Tibial nerve (tissue), 4 donors: ENCODE data around the gene OPCML. TPM values are rescaled to one million over a fixed set of nuclear protein-coding genes. Genes with fewer than 3 reads are reported as not detected.

Source experiments
- DNase-seq, 2 donors: peaks; one replicate each; pipeline ENCODE4 v3.0.0-alpha.2; 2019; ENCODE audit warnings: low spot score in 2 of 2
- H3K27ac ChIP-seq, 4 donors: fragments of 200-600 bp; sonication (generic) in 3 of 4; one replicate each; pipeline ENCODE4 v1.5.1; 2017 to 2019; ENCODE audit warnings: mild to moderate bottlenecking in 1 of 4
- H3K27me3 ChIP-seq, 2 donors: fragments of 200-600 bp; sonication (generic) in 1 of 2; one replicate each; pipeline versions ENCODE4 v1.5.1 to v1.6.0; 2017 to 2019
- H3K36me3 ChIP-seq, 3 donors: fragments of 200-600 bp; sonication (generic); one replicate each; pipeline ENCODE4 v1.5.1; 2018 to 2019
- H3K4me1 ChIP-seq, 4 donors: fragments of 200-600 bp; sonication (generic) in 3 of 4; one replicate each; pipeline ENCODE4 v1.5.1; 2017 to 2019
- H3K4me3 ChIP-seq, 4 donors: fragments of 200-600 bp; sonication (generic) in 3 of 4; one replicate each; pipeline ENCODE4 v1.5.1; 2017 to 2019; ENCODE audit warnings: mild to moderate bottlenecking in 1 of 4, moderate library complexity in 1 of 4
- H3K9me3 ChIP-seq, 4 donors: fragments of 200-600 bp; sonication (generic) in 3 of 4; one replicate each; pipeline ENCODE4 v1.5.1; 2017 to 2019
- EP300 ChIP-seq, 2 donors: sonication (generic); formaldehyde crosslinking; IDR thresholded peaks; one replicate each; pipeline ENCODE4 v1.6.1; 2017; ENCODE audit warnings: antibody characterized with exemption in 2 of 2, mild to moderate bottlenecking in 1 of 2
- POLR2A ChIP-seq, 2 donors: fragments of 450-650 bp; IDR thresholded peaks; one replicate each; pipeline ENCODE4 v1.6.1; 2017; ENCODE audit warnings: antibody characterized with exemption in 2 of 2, mild to moderate bottlenecking in 2 of 2, moderate library complexity in 2 of 2
- WGBS, 2 donors: methylation state at CpG; one replicate each; pipeline ENCODE4 v1.1.5; 2018; 5-methylcytosine and 5-hydroxymethylcytosine counted together
- total RNA-seq, 4 donors: library from RNA; depleted of rRNA; stranded (reverse); fragments of >200 nt; gene quantifications; one replicate each; pipeline ENCODE4 v1.1.0, GENCODE V29; 2016
- TF ChIP-seq, protein P1 (sequence below), 5 experiments: fragments of 200-600 bp in 3 of 5; fragments of 450-650 bp in 2 of 5; sonication (generic) in 3 of 5; IDR thresholded peaks; one replicate each; pipeline ENCODE4 v1.5.1; 2016 to 2019; ENCODE audit warnings: antibody characterized with exemption in 5 of 5, mild to moderate bottlenecking in 3 of 5, moderate library complexity in 2 of 5

The OPCML gene
- total RNA-seq, 4 donors from 2014 or later = 1.0 to 10.8 (median 1.9) TPM

DNA sequence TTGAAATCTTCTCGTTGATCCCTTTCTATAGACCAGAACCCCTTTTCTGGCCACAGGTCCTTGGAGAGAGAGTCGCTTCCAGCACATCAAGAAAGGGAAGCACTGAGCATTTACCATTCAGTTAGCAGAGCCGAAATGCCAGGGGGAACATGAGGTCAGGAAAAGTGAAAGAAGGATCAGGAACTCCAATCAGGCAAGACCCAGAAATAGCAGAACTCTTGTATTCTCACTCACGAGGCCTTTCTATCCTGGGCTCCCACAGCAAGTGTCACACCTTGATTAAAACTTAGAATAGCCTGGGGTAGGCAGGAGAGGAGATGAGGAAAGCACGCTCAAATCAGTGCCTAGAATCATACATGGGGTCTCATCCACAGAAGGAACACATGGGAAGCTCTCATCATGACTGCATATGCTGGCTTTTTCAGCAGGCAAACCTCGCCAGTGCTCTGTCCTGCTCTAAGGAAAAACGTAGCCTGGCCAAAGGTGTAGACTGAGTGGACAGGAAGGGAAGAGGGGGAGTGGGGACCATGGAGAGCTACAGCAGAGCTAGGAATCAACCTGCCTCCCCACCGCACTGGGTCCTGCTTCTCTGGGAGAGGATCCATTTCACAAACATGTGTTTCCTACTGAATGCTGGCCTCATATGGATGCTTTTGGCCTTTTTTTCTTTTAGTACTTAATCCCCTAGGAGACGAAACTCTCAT, 40.5 kb downstream of the OPCML start:
- Histone ChIP-seq H3K9me3 (no peaks in the 10 kb centered on the region), H3K4me3 (no peak overlapping the region), H3K4me1 (no peaks in the 10 kb centered on the region), H3K27ac (no peak overlapping the region), H3K27me3 (no peaks in the 10 kb centered on the region), H3K36me3 (no peaks in the 10 kb centered on the region)
- TF ChIP-seq EP300 (IDR thresholded peaks at IDR 0.05) = no peak
- TF ChIP-seq, protein P1, sequence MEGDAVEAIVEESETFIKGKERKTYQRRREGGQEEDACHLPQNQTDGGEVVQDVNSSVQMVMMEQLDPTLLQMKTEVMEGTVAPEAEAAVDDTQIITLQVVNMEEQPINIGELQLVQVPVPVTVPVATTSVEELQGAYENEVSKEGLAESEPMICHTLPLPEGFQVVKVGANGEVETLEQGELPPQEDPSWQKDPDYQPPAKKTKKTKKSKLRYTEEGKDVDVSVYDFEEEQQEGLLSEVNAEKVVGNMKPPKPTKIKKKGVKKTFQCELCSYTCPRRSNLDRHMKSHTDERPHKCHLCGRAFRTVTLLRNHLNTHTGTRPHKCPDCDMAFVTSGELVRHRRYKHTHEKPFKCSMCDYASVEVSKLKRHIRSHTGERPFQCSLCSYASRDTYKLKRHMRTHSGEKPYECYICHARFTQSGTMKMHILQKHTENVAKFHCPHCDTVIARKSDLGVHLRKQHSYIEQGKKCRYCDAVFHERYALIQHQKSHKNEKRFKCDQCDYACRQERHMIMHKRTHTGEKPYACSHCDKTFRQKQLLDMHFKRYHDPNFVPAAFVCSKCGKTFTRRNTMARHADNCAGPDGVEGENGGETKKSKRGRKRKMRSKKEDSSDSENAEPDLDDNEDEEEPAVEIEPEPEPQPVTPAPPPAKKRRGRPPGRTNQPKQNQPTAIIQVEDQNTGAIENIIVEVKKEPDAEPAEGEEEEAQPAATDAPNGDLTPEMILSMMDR (IDR thresholded peaks at IDR 0.05) = no peak
- no peak for TF ChIP-seq POLR2A (IDR thresholded peaks at IDR 0.05)
- no peak for DNase-seq
- 53 to 57% methylated on average over 9 of the region's 9 CpGs for WGBS, 2 donors

DNA sequence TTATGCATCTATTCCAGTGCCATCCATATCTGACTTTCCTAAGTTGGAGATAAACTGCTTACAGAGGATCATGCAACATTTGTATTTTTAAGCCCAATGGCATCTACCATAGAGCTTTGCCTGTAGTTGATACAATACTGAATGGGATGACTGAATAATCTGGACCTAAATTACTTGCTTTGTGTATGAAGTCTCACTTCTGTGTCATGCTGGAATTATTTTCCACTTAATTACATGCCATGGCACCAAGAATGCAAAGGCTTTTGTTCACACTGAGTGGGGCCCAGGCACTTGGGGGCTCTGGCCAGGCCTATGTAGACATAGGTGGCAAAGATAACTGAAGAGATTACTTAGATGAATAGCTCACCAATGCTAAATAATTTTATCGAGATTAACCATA, 51.6 kb downstream of the OPCML start:
- H3K36me3 ChIP-seq = no peaks in the 10 kb centered on the region
- WGBS, 2 donors = 42 to 67% methylated on average over 1 of the region's 1 CpG
- no peaks in the 10 kb centered on the region for H3K27me3 ChIP-seq
- no peaks in the 10 kb centered on the region for H3K9me3 ChIP-seq
- no peaks in the 10 kb centered on the region for H3K4me1 ChIP-seq
- H3K27ac ChIP-seq = no peak overlapping the region
- H3K4me3 ChIP-seq = no peak overlapping the region
- no peak for DNase-seq
- TF ChIP-seq, protein P1 (IDR thresholded peaks at IDR 0.05) = no peak
- no peak for TF ChIP-seq POLR2A (IDR thresholded peaks at IDR 0.05)
- no peak for TF ChIP-seq EP300 (IDR thresholded peaks at IDR 0.05)

- no peak for DNase-seq
- H3K27me3 ChIP-seq = no peaks in the 10 kb centered on the region
- 90 to 91% methylated on average over 2 of the region's 2 CpGs for WGBS, 2 donors
These were observed 53.1 kb downstream of the OPCML start for GRCh38 chr11:133479209-133479608.

GRCh38 chr11:133477251-133477625, 55.1 kb downstream of the OPCML start:
- no peak overlapping the region for H3K27ac ChIP-seq
- no peak overlapping the region for H3K4me3 ChIP-seq
- no peaks in the 10 kb centered on the region for H3K36me3 ChIP-seq
- no peaks in the 10 kb centered on the region for H3K27me3 ChIP-seq
- no peaks in the 10 kb centered on the region for H3K4me1 ChIP-seq
- H3K9me3 ChIP-seq = no peaks in the 10 kb centered on the region
- TF ChIP-seq POLR2A (IDR thresholded peaks at IDR 0.05) (no peak), EP300 (IDR thresholded peaks at IDR 0.05) (no peak)
- TF ChIP-seq, protein P1 (IDR thresholded peaks at IDR 0.05) = no peak
- 69 to 72% methylated on average over 4 of the region's 4 CpGs for WGBS, 2 donors
- DNase-seq = no peak

More at GRCh38 chr11:133479209-133479608, 53.1 kb downstream of the OPCML start:
- Histone ChIP-seq H3K4me3 (no peak overlapping the region), H3K4me1 (no peaks in the 10 kb centered on the region), H3K9me3 (no peaks in the 10 kb centered on the region), H3K36me3 (no peaks in the 10 kb centered on the region), H3K27ac (no peak overlapping the region)
- no peak for TF ChIP-seq EP300 (IDR thresholded peaks at IDR 0.05)
- no peak for TF ChIP-seq POLR2A (IDR thresholded peaks at IDR 0.05)
- TF ChIP-seq, protein P1 (IDR thresholded peaks at IDR 0.05) = no peak

DNA sequence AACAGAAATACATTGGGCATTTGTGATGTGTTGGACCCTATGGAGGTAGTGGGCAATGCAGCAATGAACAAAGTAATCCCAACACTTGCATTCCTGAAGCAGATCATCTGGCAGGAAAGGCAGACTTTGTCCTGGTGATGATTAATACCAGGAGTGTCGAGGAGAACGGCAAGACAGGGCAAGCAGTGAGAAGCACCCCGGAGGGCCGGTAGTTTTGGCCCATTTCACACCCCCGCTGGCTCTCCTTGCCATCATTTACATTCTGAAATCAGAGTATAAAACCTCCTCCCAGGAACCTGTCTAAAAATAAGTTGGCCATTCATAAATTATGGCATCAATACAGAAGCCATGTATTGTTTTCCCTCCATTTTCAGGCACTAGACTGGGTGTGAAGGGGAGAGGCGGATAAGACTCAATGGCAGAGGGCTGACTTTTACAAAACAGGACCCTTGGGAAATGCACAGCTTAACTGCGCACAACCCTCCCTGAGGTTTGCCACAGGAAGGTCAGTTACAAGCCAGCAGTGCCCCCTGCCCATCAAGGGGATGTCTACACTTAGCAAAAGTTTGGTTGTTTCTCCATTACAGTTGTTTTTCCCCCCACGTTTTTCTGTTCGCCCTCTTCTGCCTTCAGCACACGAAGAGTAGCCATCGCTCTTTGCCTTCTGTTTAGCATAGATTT, 55.6 kb downstream of the OPCML start:
- Histone ChIP-seq H3K4me1 (no peaks in the 10 kb centered on the region), H3K36me3 (no peaks in the 10 kb centered on the region), H3K4me3 (no peak overlapping the region), H3K9me3 (no peaks in the 10 kb centered on the region), H3K27ac (no peak overlapping the region), H3K27me3 (no peaks in the 10 kb centered on the region)
- TF ChIP-seq, protein P1 (IDR thresholded peaks at IDR 0.05) = no peak
- no peak for TF ChIP-seq POLR2A (IDR thresholded peaks at IDR 0.05)
- no peak for TF ChIP-seq EP300 (IDR thresholded peaks at IDR 0.05)
- DNase-seq = no peak
- 66 to 68% methylated on average over 11 of the region's 11 CpGs for WGBS, 2 donors
